ENCODE data around the gene TPM1.

GRCh38 chr15:63066272-63066671 is 23.7 kb downstream of the TPM1 start:
- TF ChIP-seq CTCF (IDR thresholded peaks at IDR 0.05) (no peak), ZFX (IDR thresholded peaks at IDR 0.05; ENCODE audit: borderline replicate concordance) (no peak)
